GM19452 (cell line): Measurements from ENCODE around the gene RPTOR.

Source experiments
- ATAC-seq: cut with Tn5 transposase; IDR thresholded peaks from one replicate; pipeline ENCODE4 v1.9.1; 2021; ENCODE audit not compliant: unreplicated experiment

RPTOR gene

GRCh38 chr17:80893604-80894438, 349.2 kb downstream of the RPTOR start:
- ATAC-seq = no peak

- ATAC-seq = no peak
Measured at GRCh38 chr17:80894439-80894721, 349.7 kb downstream of the RPTOR start.

GRCh38 chr17:80894726-80895125, 350.1 kb downstream of the RPTOR start:
- no peak for ATAC-seq

- ATAC-seq = no peak
Measured at GRCh38 chr17:80895366-80895765, 350.7 kb downstream of the RPTOR start.

- no peak for ATAC-seq
Measured at GRCh38 chr17:80898716-80899115, 354.1 kb downstream of the RPTOR start.

- ATAC-seq = no peak
Measured at GRCh38 chr17:80899402-80900268, 355.0 kb downstream of the RPTOR start.

- no peak for ATAC-seq
Measured at GRCh38 chr17:80901319-80901718, 356.7 kb downstream of the RPTOR start.

- no peak for ATAC-seq
Measured at GRCh38 chr17:80902197-80902962, 357.7 kb downstream of the RPTOR start.

GRCh38 chr17:80902963-80903611, 358.4 kb downstream of the RPTOR start:
- ATAC-seq = no peak

- no peak for ATAC-seq
Measured at GRCh38 chr17:80904036-80904753, 359.6 kb downstream of the RPTOR start.

- ATAC-seq = no peak
Measured at GRCh38 chr17:80905586-80906230, 361.1 kb downstream of the RPTOR start.

- ATAC-seq = no peak
Measured at GRCh38 chr17:80906364-80907259, 362.0 kb downstream of the RPTOR start.

GRCh38 chr17:80907281-80907680, 362.6 kb downstream of the RPTOR start:
- no peak for ATAC-seq

GRCh38 chr17:80908211-80908610, 363.6 kb downstream of the RPTOR start:
- no peak for ATAC-seq

- no peak for ATAC-seq
Measured at GRCh38 chr17:80908776-80909175, 364.1 kb downstream of the RPTOR start.

- no peak for ATAC-seq
Measured at GRCh38 chr17:80909635-80910034, 365.0 kb downstream of the RPTOR start.

- ATAC-seq = no peak
Measured at GRCh38 chr17:80910043-80910442, 365.4 kb downstream of the RPTOR start.

- ATAC-seq = no peak
Measured at GRCh38 chr17:80912476-80912875, 367.8 kb downstream of the RPTOR start.
